CD14-positive monocyte (primary cell): ENCODE measurements around the gene EGR2. TPM values are rescaled to one million over a fixed set of nuclear protein-coding genes. Genes with fewer than 3 reads are reported as not detected.

Experiments used
- DNase-seq, 3 donors: peaks; one replicate each; pipeline ENCODE4 v3.0.0-alpha.2; 2011 to 2022
- H2AFZ ChIP-seq: 2 replicates; pipeline ENCODE4 v1.6.0; 2012; ENCODE audit warnings: mild to moderate bottlenecking, low read depth, low read length, inconsistent platforms; ENCODE audit not compliant: insufficient read depth, poor library complexity, severe bottlenecking
- H3K27ac ChIP-seq, 2 donors: 1 replicate in 1 of 2; 2 replicates in 1 of 2; pipeline ENCODE4 v1.5.1; 2012 to 2013; ENCODE audit warnings: low read length in 2 of 2, control low read depth in 1 of 2, inconsistent platforms in 1 of 2, low read depth in 1 of 2, mild to moderate bottlenecking in 1 of 2
- H3K27me3 ChIP-seq, 2 donors: one replicate each; pipeline versions ENCODE4 v1.6.0 to v1.6.1; 2011 to 2013; ENCODE audit warnings: low read length in 2 of 2; ENCODE audit not compliant: control insufficient read depth in 2 of 2, insufficient read depth in 2 of 2
- H3K36me3 ChIP-seq, 2 donors: replicated peaks in 1 of 2; 1 replicate in 1 of 2; 2 replicates in 1 of 2; pipeline versions ENCODE4 v1.5.1 to v1.6.1; 2012 to 2013; ENCODE audit warnings: low read length in 2 of 2, control low read depth in 1 of 2, inconsistent platforms in 1 of 2, mild to moderate bottlenecking in 1 of 2; ENCODE audit not compliant: insufficient read depth in 2 of 2, control insufficient read depth in 1 of 2
- H3K4me1 ChIP-seq, 2 donors: 1 replicate in 1 of 2; 2 replicates in 1 of 2; pipeline versions ENCODE4 v1.5.1 to v1.6.1; 2012 to 2013; ENCODE audit warnings: low read length in 2 of 2, control low read depth in 1 of 2, inconsistent platforms in 1 of 2, mild to moderate bottlenecking in 1 of 2, moderate library complexity in 1 of 2; ENCODE audit not compliant: insufficient read depth in 2 of 2, control insufficient read depth in 1 of 2
- H3K4me2 ChIP-seq: replicated peaks from 2 replicates; pipeline ENCODE3; 2012; ENCODE audit warnings: low read length, moderate library complexity, mild to moderate bottlenecking; ENCODE audit not compliant: poor library complexity, severe bottlenecking; ENCODE audit errors: extremely low read depth
- H3K4me3 ChIP-seq, 3 experiments: fragments of 200-600 bp in 1 of 3; sonication (generic) in 1 of 3; replicated peaks in 1 of 3; 1 replicate in 2 of 3; 2 replicates in 1 of 3; pipeline ENCODE4 v1.5.1; 2011 to 2013; ENCODE audit warnings: low read length in 3 of 3, mild to moderate bottlenecking in 3 of 3, control low read depth in 2 of 3, low read depth in 2 of 3, inconsistent platforms in 1 of 3, moderate library complexity in 1 of 3
- H3K79me2 ChIP-seq: 2 replicates; pipeline ENCODE4 v1.6.0; 2012; ENCODE audit warnings: mild to moderate bottlenecking, control low read depth, inconsistent platforms, low read length, moderate library complexity; ENCODE audit not compliant: insufficient read depth
- H3K9ac ChIP-seq: 2 replicates; pipeline ENCODE4 v1.6.0; 2017; ENCODE audit warnings: low read length, mild to moderate bottlenecking; ENCODE audit not compliant: insufficient read depth, poor library complexity, severe bottlenecking
- H3K9me3 ChIP-seq, 2 donors: replicated peaks in 1 of 2; 1 replicate in 1 of 2; 2 replicates in 1 of 2; pipeline versions ENCODE4 v1.5.1 to v1.6.1; 2012 to 2013; ENCODE audit warnings: low read length in 2 of 2, control low read depth in 1 of 2; ENCODE audit not compliant: control insufficient read depth in 1 of 2, insufficient read depth in 1 of 2
- H4K20me1 ChIP-seq: 2 replicates; pipeline ENCODE4 v1.6.0; 2012; ENCODE audit warnings: mild to moderate bottlenecking, low read length, control low read depth, moderate library complexity; ENCODE audit not compliant: insufficient read depth
- H3K27ac Mint-ChIP-seq, 7 donors: one replicate each; pipeline ENCODE4 v1.8.0; 2020; ENCODE audit warnings: mild to moderate bottlenecking in 7 of 7, mixed read lengths in 7 of 7, moderate library complexity in 6 of 7, inconsistent platforms in 2 of 7
- H3K27me3 Mint-ChIP-seq, 3 donors: one replicate each; pipeline ENCODE4 v1.8.0; 2021 to 2022; ENCODE audit warnings: low read depth in 3 of 3, mild to moderate bottlenecking in 3 of 3, mixed read lengths in 3 of 3, moderate library complexity in 3 of 3, inconsistent platforms in 1 of 3
- H3K36me3 Mint-ChIP-seq, 2 donors: one replicate each; pipeline ENCODE4 v1.8.0; 2020; ENCODE audit warnings: mixed read lengths in 2 of 2, inconsistent platforms in 1 of 2, mild to moderate bottlenecking in 1 of 2
- H3K4me1 Mint-ChIP-seq: one replicate; pipeline ENCODE4 v1.8.0; 2020; ENCODE audit warnings: mild to moderate bottlenecking, mixed read lengths
- H3K4me3 Mint-ChIP-seq, 2 donors: one replicate each; pipeline ENCODE4 v1.8.0; 2020; ENCODE audit warnings: mild to moderate bottlenecking in 2 of 2, mixed read lengths in 2 of 2, moderate library complexity in 1 of 2
- H3K9me3 Mint-ChIP-seq, 7 donors: one replicate each; pipeline ENCODE4 v1.8.0; 2020 to 2022; ENCODE audit warnings: mixed read lengths in 7 of 7, mild to moderate bottlenecking in 6 of 7, moderate library complexity in 6 of 7, inconsistent platforms in 2 of 7
- CTCF ChIP-seq: fragments of 200-600 bp; IDR thresholded peaks from one replicate; pipeline ENCODE4 v1.8.0; 2022; ENCODE audit warnings: antibody characterized with exemption, mild to moderate bottlenecking
- whole genome bisulfite sequencing: methylation state at CpG from one replicate; pipeline ENCODE4 v1.1.5; 2013; ENCODE audit warnings: missing lambda C conversion rate; ENCODE audit not compliant: insufficient coverage; 5-methylcytosine and 5-hydroxymethylcytosine counted together
- intact Hi-C, 2 donors: fragments of 100-400 bp; cut with micrococcal nuclease; formaldehyde crosslinking; loops; one replicate each; pipeline versions ENCODE4 v1.15.0 to v1.15.1; 2023
- polyA minus RNA-seq: library from RNA; depleted of rRNA, polyadenylated mRNA; stranded (reverse); fragments of >200 nt; gene quantifications from 2 replicates; pipeline ENCODE4 v1.2.3, GENCODE V29; 2012
- polyA plus RNA-seq, 3 donors: library from polyadenylated mRNA; depleted of rRNA in 1 of 3; unstranded in 2 of 3; stranded (reverse) in 1 of 3; fragments of 300-500 nt in 2 of 3; fragments of >200 nt in 1 of 3; fragmentation: Illumina TruSeq in 2 of 3; gene quantifications; 1 replicate in 2 of 3; 2 replicates in 1 of 3; pipeline ENCODE4 v1.2.3, GENCODE V29; 2012 to 2021
- total RNA-seq, 12 experiments: library from RNA in 1 of 12; stranded (reverse) in 1 of 12; fragments of 120-200 nt in 1 of 12; gene quantifications; one replicate each; pipeline ENCODE4 v1.2.4 and lab custom pipeline; 2013 to 2026; ENCODE audit warnings: mixed read lengths in 6 of 12, inconsistent platforms in 1 of 12

Gene EGR2
- total RNA-seq (2013), result 3.6 TPM
- 10 to 100 TPM in 2 of 3 donors, 1 to 10 TPM in 1; 9.9 to 54.9 (median 10.3) TPM for polyA plus RNA-seq
- 3.7 TPM in 2 replicates for polyA minus RNA-seq
- total RNA-seq (lab: John Stamatoyannopoulos, UW), result 6.3 to 223 (median 25.7) reads per million in 11 experiments

- Mint-ChIP-seq H3K9me3 (peaks cover 0 to 32% (median 25%) of the 10 kb centered on the region in 7 donors), H3K27ac (peak within 1 kb of the TSS; percentile 88 to 96 (median 95)), H3K36me3 (peaks cover 22 to 32% of the 10 kb centered on the region in 2 donors), H3K4me3 (peak within 1 kb of the TSS; percentile 98 to 99), H3K4me1 (peaks cover 36% of the 10 kb centered on the region), H3K27me3 (peaks cover 64 to 82% (median 67%) of the 10 kb centered on the region in 3 donors)
- Histone ChIP-seq H3K79me2 (no peaks in the 10 kb centered on the region), H3K36me3 (peaks cover 0 to 1% of the 10 kb centered on the region in 2 donors), H3K4me1 (peaks cover 31 to 41% of the 10 kb centered on the region in 2 donors), H3K4me2 (peak within 1 kb of the TSS; percentile 100), H3K9me3 (peaks cover 0 to 20% of the 10 kb centered on the region in 2 donors), H2AFZ (peak within 1 kb of the TSS; percentile 84), H3K27ac (peak within 1 kb of the TSS; percentile 65 to 86), H4K20me1 (peaks cover 6% of the 10 kb centered on the region), H3K9ac (peak within 1 kb of the TSS; percentile 84), H3K27me3 (peaks cover 44 to 67% of the 10 kb centered on the region in 2 donors), H3K4me3 (peak within 1 kb of the TSS; percentile 58 to 82 (median 70))
- no peak for TF ChIP-seq CTCF
- DNase-seq, result peak; percentile 91 to 94 (median 93)
- WGBS, result under 1% methylated on average over 45 of the region's 53 CpGs
- intact Hi-C loops, result loop anchor here (5.0 to 10.0 kb wide), 5 partner anchors 204 to 384 kb away; partner anchors contain the start of gene NRBF2 (in 1 of the 2)
These were observed at the start of gene EGR2 for GRCh38 chr10:62816331-62817120. Gene EGR2, minus strand, starts transcription at chr10:62816366. Its CDS starts 337 bp downstream, at chr10:62816029.

- Mint-ChIP-seq H3K9me3 (peaks cover 0 to 2% (median 0%) of the 10 kb centered on the region in 7 donors), H3K4me3 (no peak overlapping the region), H3K27ac (no peak overlapping the region), H3K36me3 (peaks cover 0 to 3% of the 10 kb centered on the region in 2 donors), H3K27me3 (peaks cover 0 to 4% (median 1%) of the 10 kb centered on the region in 3 donors), H3K4me1 (peaks cover 18% of the 10 kb centered on the region)
- H3K4me3 ChIP-seq, result no peak overlapping the region
- TF ChIP-seq CTCF, result no peak
- no peak overlapping the region for H2AFZ ChIP-seq
- no peaks in the 10 kb centered on the region for H3K9me3 ChIP-seq
- no peaks in the 10 kb centered on the region for H3K36me3 ChIP-seq
- intact Hi-C loops, result no loop called here
- no CpG with 5 or more reads among the region's 1 CpG for WGBS
- no peaks in the 10 kb centered on the region for H4K20me1 ChIP-seq
- H3K9ac ChIP-seq, result no peak overlapping the region
- H3K4me2 ChIP-seq, result no peak overlapping the region
- no peak for DNase-seq
- H3K4me1 ChIP-seq, result peaks cover 10 to 14% of the 10 kb centered on the region in 2 donors
- no peak overlapping the region for H3K27ac ChIP-seq
- H3K79me2 ChIP-seq, result no peaks in the 10 kb centered on the region
- no peaks in the 10 kb centered on the region for H3K27me3 ChIP-seq
These were observed 46.3 kb upstream of the EGR2 start for GRCh38 chr10:62862447-62862846.
